GM23338 (cell line): ENCODE results near the gene PDGFRB.

Source experiments
- EZH2 ChIP-seq: fragments of 200-600 bp; sonication (generic); IDR thresholded peaks from one replicate; pipeline ENCODE4 v1.8.0; 2017; ENCODE audit warnings: antibody characterized with exemption, mild to moderate bottlenecking, low read depth; ENCODE audit not compliant: unreplicated experiment
- EZH2phosphoT487 ChIP-seq: fragments of 200-600 bp; sonication (generic); IDR thresholded peaks from one replicate; pipeline ENCODE4 v1.8.1; 2018; ENCODE audit warnings: antibody characterized with exemption; ENCODE audit not compliant: unreplicated experiment
- POLR2AphosphoS5 ChIP-seq: IDR thresholded peaks from 2 replicates; pipeline ENCODE4 v1.6.1; 2016; ENCODE audit warnings: antibody characterized with exemption, low read depth
- ZNF114 ChIP-seq: fragments of 250-450 bp; sonication (Bioruptor Pico); IDR thresholded peaks from 2 replicates; pipeline ENCODE4 v1.5.0; 2020; ENCODE audit warnings: mild to moderate bottlenecking, moderate library complexity
- TF ChIP-seq, protein P1 (sequence below), 2 experiments: fragments of 200-600 bp in 1 of 2; sonication (generic) in 1 of 2; conservative IDR thresholded peaks; 2 replicates each; pipeline versions ENCODE4 v1.5.1 to v1.6.1; 2016 to 2017; ENCODE audit warnings: antibody characterized with exemption in 2 of 2, low read depth in 2 of 2, mild to moderate bottlenecking in 2 of 2, moderate library complexity in 1 of 2
- TF ChIP-seq, protein P2 (sequence below): IDR thresholded peaks from one replicate; pipeline ENCODE4 v1.6.1; 2018; ENCODE audit warnings: antibody characterized with exemption; ENCODE audit not compliant: unreplicated experiment

DNA sequence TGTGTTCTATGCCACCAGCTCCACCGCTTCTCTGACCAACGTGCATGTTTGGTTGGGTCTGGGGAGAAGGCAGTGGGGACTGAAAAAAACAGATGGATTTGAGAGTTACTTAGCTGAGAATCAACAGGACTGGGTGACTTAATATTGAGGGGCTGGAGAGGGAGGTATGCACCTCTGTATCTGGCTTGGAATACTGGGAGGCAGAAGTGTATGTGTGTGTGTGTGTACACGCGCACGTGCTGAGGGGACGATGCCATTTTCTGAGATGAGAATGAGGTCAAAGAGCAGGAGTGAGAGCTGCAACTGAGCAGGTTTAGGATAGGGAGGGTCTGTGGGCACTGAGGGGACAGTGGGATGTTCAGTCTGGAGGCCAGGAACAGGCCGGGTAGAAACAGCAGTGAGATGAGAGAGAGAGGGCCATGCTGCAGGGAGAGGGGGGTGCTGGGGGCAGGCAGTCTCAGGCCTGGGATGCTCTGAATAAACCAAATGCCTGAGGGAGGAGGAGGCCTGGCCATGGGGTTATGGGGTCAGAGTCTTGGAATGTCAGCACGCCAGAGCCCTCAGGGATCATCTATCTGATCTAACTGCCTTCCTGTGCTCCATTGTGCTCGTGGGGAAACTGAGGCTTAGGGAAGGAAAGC is 14.0 kb downstream of the PDGFRB start:
- TF ChIP-seq, protein P1, sequence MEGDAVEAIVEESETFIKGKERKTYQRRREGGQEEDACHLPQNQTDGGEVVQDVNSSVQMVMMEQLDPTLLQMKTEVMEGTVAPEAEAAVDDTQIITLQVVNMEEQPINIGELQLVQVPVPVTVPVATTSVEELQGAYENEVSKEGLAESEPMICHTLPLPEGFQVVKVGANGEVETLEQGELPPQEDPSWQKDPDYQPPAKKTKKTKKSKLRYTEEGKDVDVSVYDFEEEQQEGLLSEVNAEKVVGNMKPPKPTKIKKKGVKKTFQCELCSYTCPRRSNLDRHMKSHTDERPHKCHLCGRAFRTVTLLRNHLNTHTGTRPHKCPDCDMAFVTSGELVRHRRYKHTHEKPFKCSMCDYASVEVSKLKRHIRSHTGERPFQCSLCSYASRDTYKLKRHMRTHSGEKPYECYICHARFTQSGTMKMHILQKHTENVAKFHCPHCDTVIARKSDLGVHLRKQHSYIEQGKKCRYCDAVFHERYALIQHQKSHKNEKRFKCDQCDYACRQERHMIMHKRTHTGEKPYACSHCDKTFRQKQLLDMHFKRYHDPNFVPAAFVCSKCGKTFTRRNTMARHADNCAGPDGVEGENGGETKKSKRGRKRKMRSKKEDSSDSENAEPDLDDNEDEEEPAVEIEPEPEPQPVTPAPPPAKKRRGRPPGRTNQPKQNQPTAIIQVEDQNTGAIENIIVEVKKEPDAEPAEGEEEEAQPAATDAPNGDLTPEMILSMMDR (conservative IDR thresholded peaks at IDR 0.05; ENCODE audit: low read depth in 2 of 2): no peak
- TF ChIP-seq EZH2 (no peak), POLR2AphosphoS5 (no peak), ZNF114 (no peak), EZH2phosphoT487 (no peak)
- TF ChIP-seq, protein P2, sequence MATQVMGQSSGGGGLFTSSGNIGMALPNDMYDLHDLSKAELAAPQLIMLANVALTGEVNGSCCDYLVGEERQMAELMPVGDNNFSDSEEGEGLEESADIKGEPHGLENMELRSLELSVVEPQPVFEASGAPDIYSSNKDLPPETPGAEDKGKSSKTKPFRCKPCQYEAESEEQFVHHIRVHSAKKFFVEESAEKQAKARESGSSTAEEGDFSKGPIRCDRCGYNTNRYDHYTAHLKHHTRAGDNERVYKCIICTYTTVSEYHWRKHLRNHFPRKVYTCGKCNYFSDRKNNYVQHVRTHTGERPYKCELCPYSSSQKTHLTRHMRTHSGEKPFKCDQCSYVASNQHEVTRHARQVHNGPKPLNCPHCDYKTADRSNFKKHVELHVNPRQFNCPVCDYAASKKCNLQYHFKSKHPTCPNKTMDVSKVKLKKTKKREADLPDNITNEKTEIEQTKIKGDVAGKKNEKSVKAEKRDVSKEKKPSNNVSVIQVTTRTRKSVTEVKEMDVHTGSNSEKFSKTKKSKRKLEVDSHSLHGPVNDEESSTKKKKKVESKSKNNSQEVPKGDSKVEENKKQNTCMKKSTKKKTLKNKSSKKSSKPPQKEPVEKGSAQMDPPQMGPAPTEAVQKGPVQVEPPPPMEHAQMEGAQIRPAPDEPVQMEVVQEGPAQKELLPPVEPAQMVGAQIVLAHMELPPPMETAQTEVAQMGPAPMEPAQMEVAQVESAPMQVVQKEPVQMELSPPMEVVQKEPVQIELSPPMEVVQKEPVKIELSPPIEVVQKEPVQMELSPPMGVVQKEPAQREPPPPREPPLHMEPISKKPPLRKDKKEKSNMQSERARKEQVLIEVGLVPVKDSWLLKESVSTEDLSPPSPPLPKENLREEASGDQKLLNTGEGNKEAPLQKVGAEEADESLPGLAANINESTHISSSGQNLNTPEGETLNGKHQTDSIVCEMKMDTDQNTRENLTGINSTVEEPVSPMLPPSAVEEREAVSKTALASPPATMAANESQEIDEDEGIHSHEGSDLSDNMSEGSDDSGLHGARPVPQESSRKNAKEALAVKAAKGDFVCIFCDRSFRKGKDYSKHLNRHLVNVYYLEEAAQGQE: no peak
